H1 (cell line): ENCODE measurements around the gene CACNA1C. TPM values are rescaled to one million over a fixed set of nuclear protein-coding genes. Genes with fewer than 3 reads are reported as not detected.

Source experiments
- BRCA1 ChIP-seq: IDR thresholded peaks from 2 replicates; pipeline ENCODE4 v1.6.1; 2012; ENCODE audit warnings: low read depth, low read length, improper control_type of control experiment
- EGR1 ChIP-seq: IDR thresholded peaks from 2 replicates; pipeline ENCODE4 v1.6.1; 2011; ENCODE audit warnings: low read depth, low read length, borderline replicate concordance
- HDAC2 ChIP-seq, 2 experiments: fragments of 300-600 bp in 1 of 2; sonication (generic) in 1 of 2; IDR thresholded peaks; 2 replicates each; pipeline ENCODE4 v1.6.1; 2011 to 2012; ENCODE audit warnings: low read depth in 2 of 2, low read length in 2 of 2, mild to moderate bottlenecking in 2 of 2, moderate library complexity in 2 of 2, borderline replicate concordance in 1 of 2, inconsistent platforms in 1 of 2
- KDM5A ChIP-seq: fragments of 200-600 bp; IDR thresholded peaks from 2 replicates; pipeline ENCODE4 v1.7.1; 2012; ENCODE audit warnings: mild to moderate bottlenecking, low read length, inconsistent platforms, mixed read lengths
- POLR2AphosphoS5 ChIP-seq: IDR thresholded peaks from 2 replicates; pipeline ENCODE4 v1.6.1; 2011; ENCODE audit warnings: low read depth, low read length
- SP2 ChIP-seq: IDR thresholded peaks from 2 replicates; pipeline ENCODE4 v1.6.1; 2012; ENCODE audit warnings: mild to moderate bottlenecking, low read length, inconsistent platforms
- YY1 ChIP-seq: IDR thresholded peaks from 2 replicates; pipeline ENCODE4 v1.6.1; 2011; ENCODE audit warnings: low read depth, mild to moderate bottlenecking, low read length
- ZNF274 ChIP-seq: IDR thresholded peaks from 2 replicates; pipeline ENCODE4 v1.7.0; 2012; ENCODE audit warnings: low read length, borderline replicate concordance; ENCODE audit errors: extremely low read depth
- polyA plus RNA-seq, 7 experiments: library from polyadenylated mRNA; depleted of rRNA in 3 of 7; stranded (reverse) in 5 of 7; unstranded in 2 of 7; fragments of >200 nt in 5 of 7; fragments of 200-250 nt in 2 of 7; gene quantifications; 1 replicate in 5 of 7; 2 replicates in 1 of 7; 4 replicates in 1 of 7; pipeline versions ENCODE4 v1.2.1 to v1.2.3, GENCODE V29; 2011 to 2013; ENCODE audit warnings: missing spikeins in 2 of 7, mixed read lengths in 2 of 7
- total RNA-seq: library from RNA; stranded (reverse); fragmentation: NEBNext Ultra II Directional; extraction: Animal tissue kit (Norgen Biotek cat#: 25700); gene quantifications from 2 replicates; pipeline ENCODE4 v1.2.1, GENCODE V29; 2021

The CACNA1C gene
- total and polyA plus RNA-seq, 2 of the 8 experiments (the other 6 are each of a cell fraction or from before 2014, with no cell fraction given), result 1.3 TPM

- TF ChIP-seq HDAC2 (IDR thresholded peaks at IDR 0.05; ENCODE audit: borderline replicate concordance in 1 of 2, low read depth in 2 of 2, low read length in 2 of 2) (no peak), SP2 (no peak), POLR2AphosphoS5 (no peak), EGR1 (no peak), KDM5A (no peak), BRCA1 (no peak), ZNF274 (no peak), YY1 (no peak)
Observed at GRCh38 chr12:2373307-2373706, 320.5 kb downstream of the CACNA1C start (continued).
